Left kidney (tissue), 2 donors: ENCODE data around the gene CARS1. TPM values are rescaled to one million over a fixed set of nuclear protein-coding genes. Genes with fewer than 3 reads are reported as not detected.

Source experiments
- DNase-seq: peaks from one replicate; pipeline ENCODE4 v3.0.0-alpha.2; 2013
- polyA plus RNA-seq: library from polyadenylated mRNA; unstranded; fragments of 120-200 nt; gene quantifications from one replicate; pipeline ENCODE4 v1.2.1, GENCODE V29; 2013; ENCODE audit not compliant: insufficient read length

Gene CARS1
- polyA plus RNA-seq, 1 donor = 28.4 TPM

GRCh38 chr11:3040881-3041280, 16.3 kb downstream of the CARS1 start:
- DNase-seq = no peak

- DNase-seq = no peak
Observed at GRCh38 chr11:3037945-3038271, 19.3 kb downstream of the CARS1 start.

DNA sequence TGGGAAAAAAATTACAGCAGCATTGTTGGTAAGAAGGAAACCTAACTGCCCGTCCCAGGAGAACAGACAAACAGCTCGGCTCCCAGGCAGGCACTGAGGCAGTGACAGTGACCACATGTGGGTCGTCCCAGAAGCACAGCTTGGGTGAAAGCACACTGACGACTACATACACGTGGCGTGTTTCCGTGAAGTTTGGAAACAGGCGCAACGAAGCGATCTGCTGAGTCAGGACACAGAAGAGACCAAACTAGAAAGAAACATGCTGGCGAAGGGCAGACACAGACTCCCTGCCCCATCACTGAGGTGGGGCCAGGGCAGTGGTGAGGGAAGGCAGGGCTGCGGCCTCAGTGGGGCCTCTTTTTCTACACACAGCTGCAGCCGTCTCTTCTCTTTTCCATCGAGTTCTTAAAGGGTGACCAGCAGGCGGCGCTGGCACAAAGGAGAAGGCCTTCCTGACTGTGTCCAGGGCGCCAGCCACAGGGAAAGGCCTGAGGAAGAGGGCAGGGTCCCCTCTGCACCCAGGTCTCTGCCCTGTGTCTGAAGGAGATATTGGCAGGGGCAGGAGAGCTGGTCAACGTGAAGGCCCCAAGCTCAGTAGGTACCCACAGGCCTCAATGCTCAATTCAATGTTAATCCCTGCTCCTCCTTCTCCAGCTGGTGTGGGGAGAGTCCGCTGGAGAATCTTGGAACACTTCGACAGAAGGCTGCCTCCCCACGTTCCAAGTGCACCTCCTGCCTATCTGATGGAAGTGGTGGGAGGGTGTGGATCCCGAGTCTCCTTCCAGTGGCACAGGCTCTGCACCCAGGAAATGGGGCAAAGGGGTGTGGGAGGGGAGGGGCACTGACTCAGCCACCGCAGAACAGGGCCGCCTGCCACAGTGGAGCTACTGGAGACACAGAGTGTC, 19.9 kb downstream of the CARS1 start:
- peak; percentile 80 for DNase-seq

GRCh38 chr11:3036419-3036818, 20.8 kb downstream of the CARS1 start:
- no peak for DNase-seq

DNA sequence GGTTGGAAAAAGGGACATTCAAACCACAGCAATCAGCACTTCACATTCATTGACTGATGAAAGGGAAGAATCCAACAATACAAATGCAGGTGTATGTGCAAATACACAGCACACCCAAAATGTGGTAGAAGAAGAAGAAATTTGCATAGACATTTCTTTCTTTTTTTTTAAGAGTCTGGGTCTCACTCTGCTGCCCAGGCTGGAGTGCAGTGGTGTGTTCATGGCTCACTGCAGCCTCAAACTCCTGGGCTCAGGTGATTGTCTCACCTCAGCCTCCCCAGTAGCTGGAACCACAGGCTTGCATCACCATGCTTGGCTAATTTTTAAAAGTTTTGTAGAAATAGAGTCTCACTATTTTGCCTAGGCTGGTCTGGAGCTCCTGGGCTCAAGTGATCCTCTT, 21.9 kb downstream of the CARS1 start:
- no peak for DNase-seq

- DNase-seq = no peak
Observed at GRCh38 chr11:3030289-3031070, 26.7 kb downstream of the CARS1 start.

DNA sequence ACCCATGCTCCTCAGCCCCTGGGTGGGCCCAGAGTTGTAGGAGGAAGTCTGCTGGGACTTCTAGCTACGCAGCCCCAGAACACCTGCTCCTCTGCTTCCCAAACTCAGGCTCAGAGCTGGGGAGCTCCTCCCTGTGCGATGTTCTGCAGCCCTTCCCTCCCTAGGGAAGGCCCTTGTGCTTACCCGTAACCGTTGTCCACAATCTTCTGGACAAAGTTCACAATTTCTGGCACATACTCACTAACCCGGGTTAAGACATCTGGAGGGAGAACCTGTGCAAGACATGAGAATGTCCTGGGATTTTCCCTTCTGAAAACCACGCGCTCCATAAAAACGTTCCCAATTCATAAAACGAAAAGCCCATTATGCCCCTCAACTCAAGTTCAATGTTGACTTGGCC, 28.4 kb downstream of the CARS1 start:
- no peak for DNase-seq

GRCh38 chr11:3026803-3027202, 30.4 kb downstream of the CARS1 start:
- no peak for DNase-seq

DNA sequence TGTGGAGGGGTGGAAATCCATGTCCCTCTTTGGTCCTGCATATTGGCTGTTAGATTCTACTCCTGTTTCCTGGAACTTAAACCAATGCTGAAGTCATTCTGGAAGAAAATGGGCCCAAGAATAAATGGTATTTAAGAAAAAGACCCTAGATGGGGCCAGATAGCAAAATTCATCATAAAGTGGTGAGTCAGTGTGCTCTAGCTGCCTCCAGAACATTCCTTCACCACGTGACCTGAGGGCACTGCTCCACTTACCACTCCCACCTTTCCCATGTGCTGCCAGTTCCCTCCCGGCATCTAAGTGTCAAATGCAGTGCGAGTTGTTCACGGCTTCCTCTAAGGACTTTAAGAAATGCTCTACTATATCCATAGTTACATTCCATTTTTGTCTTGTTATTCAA, 34.2 kb downstream of the CARS1 start:
- DNase-seq = no peak

DNA sequence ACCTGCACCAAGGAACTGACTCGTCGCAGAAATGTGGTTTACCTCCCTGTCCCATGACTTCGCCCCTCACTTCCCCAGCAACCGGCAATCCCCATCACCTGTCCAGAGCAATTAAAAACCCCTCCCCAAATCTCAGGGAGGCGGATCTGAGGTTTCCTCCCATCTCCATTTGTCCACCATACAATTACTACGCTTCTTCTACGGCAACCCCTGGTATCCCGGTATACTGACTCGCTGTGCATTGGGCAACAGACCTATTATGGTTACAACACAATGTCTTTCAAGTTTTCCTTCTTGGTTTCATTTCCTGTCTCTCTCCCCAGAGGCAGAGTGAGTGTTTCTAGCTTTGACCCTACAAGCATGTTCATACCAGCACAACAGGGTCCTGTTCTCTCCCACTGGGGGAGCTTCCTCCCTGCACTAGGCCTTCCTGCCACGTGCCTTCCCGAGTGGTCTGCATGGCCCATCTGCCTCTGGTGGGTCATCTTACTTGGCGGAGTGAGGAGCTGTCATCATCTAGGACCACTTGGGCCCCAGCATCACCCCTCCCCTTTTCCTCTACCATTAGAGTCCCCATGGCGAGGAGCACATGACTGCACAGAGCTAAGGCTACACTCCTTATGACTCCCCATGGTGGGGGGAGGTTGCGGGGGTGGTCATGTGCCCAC, 34.8 kb downstream of the CARS1 start:
- no peak for DNase-seq

DNA sequence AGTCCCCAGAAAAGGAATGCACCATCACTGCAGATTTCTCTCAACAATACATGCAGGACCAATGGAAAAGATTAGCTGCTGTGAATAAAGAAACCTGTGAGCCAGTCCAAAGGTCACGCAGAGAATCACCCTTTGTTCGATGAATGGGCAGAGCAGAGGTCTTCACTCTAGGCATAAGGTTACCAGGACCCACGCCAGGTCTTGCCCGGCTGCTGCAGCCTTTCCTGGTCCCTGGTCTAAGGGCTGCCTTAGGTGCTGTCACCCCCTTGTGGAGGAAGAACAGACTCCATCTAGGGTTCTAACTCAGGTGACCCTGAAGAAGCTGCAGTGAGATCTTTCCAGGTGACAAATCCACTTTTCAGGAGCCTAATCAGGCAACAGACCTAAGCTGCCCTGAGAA, 36.1 kb downstream of the CARS1 start:
- no peak for DNase-seq

- DNase-seq = no peak
Observed at GRCh38 chr11:3020011-3020410, 37.2 kb downstream of the CARS1 start.

GRCh38 chr11:3018596-3018995, 38.6 kb downstream of the CARS1 start:
- no peak for DNase-seq

DNA sequence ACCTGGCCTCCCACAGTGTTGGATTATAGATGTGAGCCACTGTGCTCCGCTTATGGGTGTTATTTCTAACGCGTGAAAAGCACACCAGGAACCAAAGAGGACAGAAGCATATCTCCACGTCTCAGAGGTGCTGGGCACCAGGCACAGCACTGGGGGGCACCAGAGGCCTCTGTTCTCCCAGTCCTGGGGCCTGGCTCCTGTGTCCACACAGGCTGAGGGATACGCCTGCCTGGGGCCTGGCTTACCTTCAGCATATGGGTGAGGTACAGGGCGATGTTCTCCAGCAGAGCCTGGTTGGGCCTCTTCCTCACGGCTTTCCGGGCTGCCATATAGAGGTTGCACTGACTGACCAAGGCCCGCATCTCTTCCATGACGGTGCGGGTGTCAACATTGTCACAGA, 40.4 kb downstream of the CARS1 start:
- DNase-seq = no peak

GRCh38 chr11:3015796-3016195, 41.4 kb downstream of the CARS1 start:
- no peak for DNase-seq

GRCh38 chr11:3014943-3015342, 42.3 kb downstream of the CARS1 start:
- no peak for DNase-seq

GRCh38 chr11:3014057-3014938, 42.9 kb downstream of the CARS1 start:
- DNase-seq = no peak

GRCh38 chr11:3011891-3012885, 45.0 kb downstream of the CARS1 start:
- DNase-seq = no peak

DNA sequence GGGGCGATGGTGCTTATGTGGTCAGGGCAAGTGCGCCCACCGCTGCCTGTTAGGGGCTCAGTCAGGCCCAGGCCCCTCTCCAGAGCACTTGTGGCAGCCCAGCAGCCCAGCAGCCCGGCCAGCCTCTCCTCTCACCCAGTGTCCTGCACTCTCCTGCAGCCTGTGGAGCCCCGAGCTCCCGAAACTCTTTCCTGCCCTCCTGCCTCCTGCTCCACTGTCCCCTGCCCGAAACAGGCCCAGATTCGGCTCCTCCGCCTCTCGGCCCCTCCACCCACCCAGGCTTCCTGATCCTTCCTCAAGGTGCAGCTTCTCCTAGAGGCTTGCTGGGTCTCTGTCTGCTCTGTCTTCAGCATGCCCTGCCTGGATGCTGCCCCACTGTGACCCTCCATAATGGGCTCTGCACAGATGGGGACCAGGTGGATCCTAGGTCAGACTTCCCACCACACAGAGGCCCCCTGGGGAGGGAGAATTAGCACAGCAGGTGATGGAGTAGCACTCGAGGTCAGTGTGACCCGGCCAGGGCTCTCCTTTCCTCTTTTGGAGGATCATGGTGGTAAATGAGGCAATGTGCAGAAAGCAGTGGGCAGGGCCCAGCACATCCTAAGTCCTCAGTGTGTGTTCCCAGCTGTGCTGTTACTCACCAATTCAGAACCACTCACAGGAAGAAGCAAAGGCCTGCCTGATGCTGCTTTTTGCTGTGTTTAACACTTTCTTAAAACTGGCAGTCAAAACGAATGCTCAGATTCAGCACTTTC, 46.5 kb downstream of the CARS1 start:
- no peak for DNase-seq

- DNase-seq = no peak
Observed at GRCh38 chr11:3010004-3010403, 47.2 kb downstream of the CARS1 start.
